HepG2 (cell line): Measurements from ENCODE around the gene CAMSAP2. TPM values are rescaled to one million over a fixed set of nuclear protein-coding genes. Genes with fewer than 3 reads are reported as not detected.
A peak's percentile ranks its signal among the peaks of the same experiment; 100 is the strongest.

Source experiments
- GPN1 ChIP-seq: sonication (generic); formaldehyde crosslinking; IDR thresholded peaks from 2 replicates; pipeline ENCODE4 v1.5.1; 2020; ENCODE audit warnings: missing genetic modification reagents, borderline replicate concordance
- HNRNPLL ChIP-seq: fragments of 200-400 bp; formaldehyde crosslinking; IDR thresholded peaks from 2 replicates; pipeline ENCODE4 v1.6.1; 2017; ENCODE audit warnings: mild to moderate bottlenecking, low read depth, low read length; ENCODE audit not compliant: poor library complexity, severe bottlenecking
- NR1H2 ChIP-seq: sonication (generic); formaldehyde crosslinking; IDR thresholded peaks from 2 replicates; pipeline ENCODE4 v1.8.1; 2022; ENCODE audit warnings: low read depth, missing genetic modification reagents, borderline replicate concordance
- RARG ChIP-seq: sonication (generic); formaldehyde crosslinking; IDR thresholded peaks from 2 replicates; pipeline ENCODE4 v1.4.0; 2020; ENCODE audit warnings: low read depth, mild to moderate bottlenecking, missing genetic modification reagents
- SIX1 ChIP-seq: sonication (generic); formaldehyde crosslinking; IDR thresholded peaks from 2 replicates; pipeline ENCODE4 v1.4.0; 2020; ENCODE audit warnings: missing genetic modification reagents, borderline replicate concordance
- ZNF101 ChIP-seq: sonication (generic); formaldehyde crosslinking; IDR thresholded peaks from 2 replicates; pipeline ENCODE4 v1.4.0; 2020; ENCODE audit warnings: mild to moderate bottlenecking, low read depth, missing genetic modification reagents, borderline replicate concordance
- ZNF432 ChIP-seq: sonication (generic); formaldehyde crosslinking; IDR thresholded peaks from 2 replicates; pipeline ENCODE4 v1.5.0; 2020; ENCODE audit warnings: missing genetic modification reagents, mild to moderate bottlenecking, borderline replicate concordance
- ZNF644 ChIP-seq: IDR thresholded peaks from 2 replicates; pipeline ENCODE4 v1.6.1; 2016; ENCODE audit warnings: low read depth
- ZNF776 ChIP-seq: sonication (generic); formaldehyde crosslinking; IDR thresholded peaks from 2 replicates; pipeline ENCODE4 v1.4.0; 2020; ENCODE audit warnings: mild to moderate bottlenecking, missing genetic modification reagents
- ZNF780A ChIP-seq: sonication (generic); formaldehyde crosslinking; IDR thresholded peaks from 2 replicates; pipeline ENCODE4 v1.8.0; 2022; ENCODE audit warnings: mild to moderate bottlenecking, missing genetic modification reagents, moderate library complexity
- polyA plus RNA-seq, 8 experiments: library from polyadenylated mRNA; depleted of rRNA in 3 of 8; stranded (reverse) in 7 of 8; unstranded in 1 of 8; fragments of >200 nt; fragmentation: Illumina TruSeq in 4 of 8; extraction: Trizol in 4 of 8; gene quantifications; 2 replicates each; pipeline versions ENCODE4 v1.2.1 to v1.2.3, GENCODE V29; 2011 to 2016; ENCODE audit warnings: low read depth in 4 of 8, missing spikeins in 1 of 8, mixed read lengths in 1 of 8; ENCODE audit not compliant: insufficient read depth in 1 of 8
- total RNA-seq, 5 experiments: library from RNA; depleted of rRNA; stranded (reverse); fragments of >200 nt; fragmentation: Illumina TruSeq; extraction: Trizol; gene quantifications; 2 replicates each; pipeline ENCODE4 v1.2.3, GENCODE V29; 2016; ENCODE audit warnings: low read depth in 1 of 5
- TF ChIP-seq, protein P1 (sequence below): sonication (generic); formaldehyde crosslinking; IDR thresholded peaks from 2 replicates; pipeline ENCODE4 v1.4.0; 2020; ENCODE audit warnings: missing genetic modification reagents, borderline replicate concordance
- TF ChIP-seq, protein P2 (sequence below): sonication (generic); formaldehyde crosslinking; IDR thresholded peaks from 2 replicates; pipeline ENCODE4 v1.9.0; 2022; ENCODE audit warnings: missing genetic modification reagents, mild to moderate bottlenecking, borderline replicate concordance
- TF ChIP-seq, protein P3 (sequence below): sonication (generic); formaldehyde crosslinking; conservative IDR thresholded peaks from 2 replicates; pipeline ENCODE4 v1.4.0; 2020; ENCODE audit warnings: mild to moderate bottlenecking, missing genetic modification reagents, moderate library complexity
- TF ChIP-seq, protein P4 (sequence below): sonication (generic); formaldehyde crosslinking; conservative IDR thresholded peaks from 2 replicates; pipeline ENCODE4 v1.8.1; 2023; ENCODE audit warnings: missing genetic modification reagents
- TF ChIP-seq, protein P5 (sequence below): sonication (generic); formaldehyde crosslinking; IDR thresholded peaks from 2 replicates; pipeline ENCODE4 v1.4.0; 2020; ENCODE audit warnings: missing genetic modification reagents, mild to moderate bottlenecking, borderline replicate concordance

The CAMSAP2 gene
- total and polyA plus RNA-seq, 2 of the 13 experiments (the other 11 are each of a cell fraction or from before 2014, with no cell fraction given) = 3.4 to 8.2 TPM

DNA sequence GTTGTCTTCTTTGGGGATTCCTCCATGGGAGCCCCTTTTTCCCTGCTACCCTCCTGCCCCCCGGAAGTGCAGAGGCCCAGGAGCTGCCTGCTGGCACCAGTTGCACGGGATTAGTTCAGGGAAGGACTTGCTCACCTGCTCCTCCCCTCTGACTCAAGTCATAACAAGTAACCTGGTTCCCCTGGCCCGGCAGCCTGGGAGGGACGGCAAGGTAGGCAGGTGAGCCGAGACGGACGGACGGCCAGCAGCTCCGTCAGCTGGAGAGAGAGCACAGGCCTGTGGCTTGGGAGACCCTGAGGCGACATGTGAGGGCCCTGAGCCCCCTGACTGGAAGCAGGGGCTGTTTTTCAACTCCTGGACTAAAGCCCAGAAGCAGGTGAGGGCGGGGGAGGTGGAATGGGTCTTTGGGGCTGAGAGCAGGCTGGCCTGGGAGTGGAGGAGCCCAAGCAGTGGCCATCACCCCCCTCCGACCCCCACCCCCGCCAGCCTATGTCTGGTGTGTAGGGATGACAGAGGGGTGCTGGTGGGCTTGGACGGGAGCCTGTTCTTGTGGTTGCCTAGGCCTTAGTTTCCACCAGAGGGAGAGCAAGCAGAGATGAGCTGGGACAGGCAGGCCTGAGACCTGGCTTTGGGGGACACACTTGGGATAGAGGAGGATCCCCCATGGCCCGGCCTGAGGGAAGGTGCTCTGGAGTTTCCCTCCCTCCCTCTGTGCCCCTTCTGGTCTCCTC is 156.2 kb downstream of the CAMSAP2 start, which contains the start of gene INAVA (continued):
- TF ChIP-seq NR1H2 (CRISPR knock-in tag) (no peak), SIX1 (CRISPR knock-in tag) (no peak), ZNF780A (CRISPR knock-in tag) (no peak), GPN1 (CRISPR knock-in tag) (no peak), RARG (no peak), ZNF644 (CRISPR knock-in tag) (no peak), HNRNPLL (no peak), ZNF432 (CRISPR knock-in tag) (no peak), ZNF101 (CRISPR knock-in tag) (no peak), ZNF776 (CRISPR knock-in tag) (no peak)
- TF ChIP-seq, protein P1, sequence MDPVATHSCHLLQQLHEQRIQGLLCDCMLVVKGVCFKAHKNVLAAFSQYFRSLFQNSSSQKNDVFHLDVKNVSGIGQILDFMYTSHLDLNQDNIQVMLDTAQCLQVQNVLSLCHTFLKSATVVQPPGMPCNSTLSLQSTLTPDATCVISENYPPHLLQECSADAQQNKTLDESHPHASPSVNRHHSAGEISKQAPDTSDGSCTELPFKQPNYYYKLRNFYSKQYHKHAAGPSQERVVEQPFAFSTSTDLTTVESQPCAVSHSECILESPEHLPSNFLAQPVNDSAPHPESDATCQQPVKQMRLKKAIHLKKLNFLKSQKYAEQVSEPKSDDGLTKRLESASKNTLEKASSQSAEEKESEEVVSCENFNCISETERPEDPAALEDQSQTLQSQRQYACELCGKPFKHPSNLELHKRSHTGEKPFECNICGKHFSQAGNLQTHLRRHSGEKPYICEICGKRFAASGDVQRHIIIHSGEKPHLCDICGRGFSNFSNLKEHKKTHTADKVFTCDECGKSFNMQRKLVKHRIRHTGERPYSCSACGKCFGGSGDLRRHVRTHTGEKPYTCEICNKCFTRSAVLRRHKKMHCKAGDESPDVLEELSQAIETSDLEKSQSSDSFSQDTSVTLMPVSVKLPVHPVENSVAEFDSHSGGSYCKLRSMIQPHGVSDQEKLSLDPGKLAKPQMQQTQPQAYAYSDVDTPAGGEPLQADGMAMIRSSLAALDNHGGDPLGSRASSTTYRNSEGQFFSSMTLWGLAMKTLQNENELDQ (CRISPR knock-in tag) = no peak
- TF ChIP-seq, protein P2, sequence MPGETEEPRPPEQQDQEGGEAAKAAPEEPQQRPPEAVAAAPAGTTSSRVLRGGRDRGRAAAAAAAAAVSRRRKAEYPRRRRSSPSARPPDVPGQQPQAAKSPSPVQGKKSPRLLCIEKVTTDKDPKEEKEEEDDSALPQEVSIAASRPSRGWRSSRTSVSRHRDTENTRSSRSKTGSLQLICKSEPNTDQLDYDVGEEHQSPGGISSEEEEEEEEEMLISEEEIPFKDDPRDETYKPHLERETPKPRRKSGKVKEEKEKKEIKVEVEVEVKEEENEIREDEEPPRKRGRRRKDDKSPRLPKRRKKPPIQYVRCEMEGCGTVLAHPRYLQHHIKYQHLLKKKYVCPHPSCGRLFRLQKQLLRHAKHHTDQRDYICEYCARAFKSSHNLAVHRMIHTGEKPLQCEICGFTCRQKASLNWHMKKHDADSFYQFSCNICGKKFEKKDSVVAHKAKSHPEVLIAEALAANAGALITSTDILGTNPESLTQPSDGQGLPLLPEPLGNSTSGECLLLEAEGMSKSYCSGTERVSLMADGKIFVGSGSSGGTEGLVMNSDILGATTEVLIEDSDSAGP (CRISPR knock-in tag) = 0 out of 2 replicates have a peak, but pooled peaks have one; percentile 2
- TF ChIP-seq, protein P3, sequence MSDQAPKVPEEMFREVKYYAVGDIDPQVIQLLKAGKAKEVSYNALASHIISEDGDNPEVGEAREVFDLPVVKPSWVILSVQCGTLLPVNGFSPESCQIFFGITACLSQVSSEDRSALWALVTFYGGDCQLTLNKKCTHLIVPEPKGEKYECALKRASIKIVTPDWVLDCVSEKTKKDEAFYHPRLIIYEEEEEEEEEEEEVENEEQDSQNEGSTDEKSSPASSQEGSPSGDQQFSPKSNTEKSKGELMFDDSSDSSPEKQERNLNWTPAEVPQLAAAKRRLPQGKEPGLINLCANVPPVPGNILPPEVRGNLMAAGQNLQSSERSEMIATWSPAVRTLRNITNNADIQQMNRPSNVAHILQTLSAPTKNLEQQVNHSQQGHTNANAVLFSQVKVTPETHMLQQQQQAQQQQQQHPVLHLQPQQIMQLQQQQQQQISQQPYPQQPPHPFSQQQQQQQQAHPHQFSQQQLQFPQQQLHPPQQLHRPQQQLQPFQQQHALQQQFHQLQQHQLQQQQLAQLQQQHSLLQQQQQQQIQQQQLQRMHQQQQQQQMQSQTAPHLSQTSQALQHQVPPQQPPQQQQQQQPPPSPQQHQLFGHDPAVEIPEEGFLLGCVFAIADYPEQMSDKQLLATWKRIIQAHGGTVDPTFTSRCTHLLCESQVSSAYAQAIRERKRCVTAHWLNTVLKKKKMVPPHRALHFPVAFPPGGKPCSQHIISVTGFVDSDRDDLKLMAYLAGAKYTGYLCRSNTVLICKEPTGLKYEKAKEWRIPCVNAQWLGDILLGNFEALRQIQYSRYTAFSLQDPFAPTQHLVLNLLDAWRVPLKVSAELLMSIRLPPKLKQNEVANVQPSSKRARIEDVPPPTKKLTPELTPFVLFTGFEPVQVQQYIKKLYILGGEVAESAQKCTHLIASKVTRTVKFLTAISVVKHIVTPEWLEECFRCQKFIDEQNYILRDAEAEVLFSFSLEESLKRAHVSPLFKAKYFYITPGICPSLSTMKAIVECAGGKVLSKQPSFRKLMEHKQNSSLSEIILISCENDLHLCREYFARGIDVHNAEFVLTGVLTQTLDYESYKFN (CRISPR knock-in tag) = no peak
- TF ChIP-seq, protein P4, sequence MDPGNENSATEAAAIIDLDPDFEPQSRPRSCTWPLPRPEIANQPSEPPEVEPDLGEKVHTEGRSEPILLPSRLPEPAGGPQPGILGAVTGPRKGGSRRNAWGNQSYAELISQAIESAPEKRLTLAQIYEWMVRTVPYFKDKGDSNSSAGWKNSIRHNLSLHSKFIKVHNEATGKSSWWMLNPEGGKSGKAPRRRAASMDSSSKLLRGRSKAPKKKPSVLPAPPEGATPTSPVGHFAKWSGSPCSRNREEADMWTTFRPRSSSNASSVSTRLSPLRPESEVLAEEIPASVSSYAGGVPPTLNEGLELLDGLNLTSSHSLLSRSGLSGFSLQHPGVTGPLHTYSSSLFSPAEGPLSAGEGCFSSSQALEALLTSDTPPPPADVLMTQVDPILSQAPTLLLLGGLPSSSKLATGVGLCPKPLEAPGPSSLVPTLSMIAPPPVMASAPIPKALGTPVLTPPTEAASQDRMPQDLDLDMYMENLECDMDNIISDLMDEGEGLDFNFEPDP = no peak
- TF ChIP-seq, protein P5, sequence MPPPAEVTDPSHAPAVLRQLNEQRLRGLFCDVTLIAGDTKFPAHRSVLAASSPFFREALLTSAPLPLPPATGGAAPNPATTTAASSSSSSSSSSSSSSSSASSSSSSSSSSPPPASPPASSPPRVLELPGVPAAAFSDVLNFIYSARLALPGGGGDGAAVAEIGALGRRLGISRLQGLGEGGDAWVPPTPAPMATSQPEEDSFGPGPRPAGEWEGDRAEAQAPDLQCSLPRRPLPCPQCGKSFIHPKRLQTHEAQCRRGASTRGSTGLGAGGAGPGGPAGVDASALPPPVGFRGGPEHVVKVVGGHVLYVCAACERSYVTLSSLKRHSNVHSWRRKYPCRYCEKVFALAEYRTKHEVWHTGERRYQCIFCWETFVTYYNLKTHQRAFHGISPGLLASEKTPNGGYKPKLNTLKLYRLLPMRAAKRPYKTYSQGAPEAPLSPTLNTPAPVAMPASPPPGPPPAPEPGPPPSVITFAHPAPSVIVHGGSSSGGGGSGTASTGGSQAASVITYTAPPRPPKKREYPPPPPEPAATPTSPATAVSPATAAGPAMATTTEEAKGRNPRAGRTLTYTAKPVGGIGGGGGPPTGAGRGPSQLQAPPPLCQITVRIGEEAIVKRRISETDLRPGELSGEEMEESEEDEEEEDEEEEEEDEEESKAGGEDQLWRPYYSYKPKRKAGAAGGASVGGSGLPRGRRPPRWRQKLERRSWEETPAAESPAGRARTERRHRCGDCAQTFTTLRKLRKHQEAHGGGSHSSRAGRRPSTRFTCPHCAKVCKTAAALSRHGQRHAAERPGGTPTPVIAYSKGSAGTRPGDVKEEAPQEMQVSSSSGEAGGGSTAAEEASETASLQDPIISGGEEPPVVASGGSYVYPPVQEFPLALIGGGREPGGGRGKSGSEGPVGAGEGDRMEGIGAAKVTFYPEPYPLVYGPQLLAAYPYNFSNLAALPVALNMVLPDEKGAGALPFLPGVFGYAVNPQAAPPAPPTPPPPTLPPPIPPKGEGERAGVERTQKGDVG = no peak
